Measurements from ENCODE around the gene GIT2.

GRCh38 chr12:110002676-110003515 lies 6.7 kb upstream of the GIT2 start:
- TF ChIP-seq CTCF (IDR thresholded peaks at IDR 0.05) (no peak), POLR2A (IDR thresholded peaks at IDR 0.05) (no peak)
